SU-DHL-6 (cell line): ENCODE results near the gene PLCB1.

Experiments used
- H2AFZ ChIP-seq: fragments of 200-600 bp; sonication (generic); 2 replicates; pipeline ENCODE4 v1.6.1; 2014; ENCODE audit warnings: low read depth, mild to moderate bottlenecking, moderate library complexity, mixed read lengths, antibody characterized with exemption, low read length; ENCODE audit not compliant: severe bottlenecking
- H3F3A ChIP-seq: fragments of 200-600 bp; shearing (Covaris generic); 2 replicates; pipeline ENCODE4 v1.6.0; 2016; ENCODE audit warnings: antibody characterized with exemption, mild to moderate bottlenecking; ENCODE audit not compliant: insufficient read depth
- H3K27ac ChIP-seq: fragments of 200-600 bp; sonication (generic); 2 replicates; pipeline ENCODE4 v1.5.1; 2016; ENCODE audit warnings: low read depth, mild to moderate bottlenecking, low read length, moderate library complexity, mixed read lengths
- H3K27me3 ChIP-seq: fragments of 200-600 bp; sonication (generic), shearing (Covaris generic); 2 replicates; pipeline ENCODE4 v1.6.0; 2014; ENCODE audit warnings: mild to moderate bottlenecking, low read length
- H3K36me3 ChIP-seq: fragments of 200-600 bp; sonication (generic); 2 replicates; pipeline ENCODE4 v1.6.1; 2014; ENCODE audit warnings: mild to moderate bottlenecking, low read length, mixed read lengths
- H3K4me2 ChIP-seq: fragments of 300-600, 200-600 bp; shearing (Covaris generic), sonication (generic); 2 replicates; pipeline ENCODE4 v1.6.0; 2014; ENCODE audit warnings: low read length, low read depth, mild to moderate bottlenecking; ENCODE audit not compliant: poor library complexity, severe bottlenecking
- H3K4me3 ChIP-seq: fragments of 200-600 bp; sonication (generic); 2 replicates; pipeline ENCODE4 v1.5.1; 2014; ENCODE audit warnings: antibody characterized with exemption, low read length, mild to moderate bottlenecking, mixed read lengths; ENCODE audit not compliant: insufficient read depth, poor library complexity, severe bottlenecking
- H3K79me2 ChIP-seq: fragments of 200-600 bp; sonication (generic); 2 replicates; pipeline ENCODE4 v1.6.1; 2014; ENCODE audit warnings: mild to moderate bottlenecking, low read length, moderate library complexity; ENCODE audit not compliant: insufficient read depth
- H3K9ac ChIP-seq: fragments of 200-600 bp; sonication (generic); 2 replicates; pipeline ENCODE4 v1.7.0; 2014; ENCODE audit warnings: mild to moderate bottlenecking, low read length
- H3K9me2 ChIP-seq: fragments of 200-600 bp; sonication (generic); replicated peaks from 2 replicates; pipeline ENCODE4 v1.6.1; 2014; ENCODE audit warnings: low read length; ENCODE audit not compliant: insufficient read depth
- H3K9me3 ChIP-seq: fragments of 200-600 bp; sonication (generic); 2 replicates; pipeline ENCODE4 v1.6.1; 2014; ENCODE audit warnings: low read length, mixed read lengths; ENCODE audit not compliant: insufficient read depth
- H4K20me1 ChIP-seq: fragments of 200-600 bp; sonication (generic); 2 replicates; pipeline ENCODE4 v1.6.1; 2014; ENCODE audit warnings: low read depth, mild to moderate bottlenecking, antibody characterized with exemption, low read length, moderate library complexity, mixed read lengths
- CTCF ChIP-seq: fragments of 200-600 bp; sonication (generic); IDR thresholded peaks from one replicate; pipeline ENCODE4 v1.5.1; 2017; ENCODE audit warnings: antibody characterized with exemption, mild to moderate bottlenecking, low read length, moderate library complexity; ENCODE audit not compliant: insufficient read depth, poor library complexity, severe bottlenecking
- EZH2phosphoT487 ChIP-seq: fragments of 200-600 bp; sonication (generic), shearing (Covaris generic); conservative IDR thresholded peaks from 2 replicates; pipeline ENCODE4 v1.6.1; 2018; ENCODE audit warnings: mild to moderate bottlenecking, antibody characterized with exemption, low read length, moderate library complexity, mixed read lengths

PLCB1 gene

GRCh38 chr20:8215361-8215781, 83.3 kb downstream of the PLCB1 start:
- Histone ChIP-seq H3K4me3 (no peak overlapping the region), H3K4me2 (no peak overlapping the region), H4K20me1 (no peaks in the 10 kb centered on the region), H3K9ac (no peak overlapping the region), H3K36me3 (no peaks in the 10 kb centered on the region), H3F3A (no peaks in the 10 kb centered on the region), H2AFZ (no peak overlapping the region), H3K27ac (no peak overlapping the region), H3K9me2 (no peaks in the 10 kb centered on the region), H3K27me3 (no peaks in the 10 kb centered on the region), H3K79me2 (no peaks in the 10 kb centered on the region), H3K9me3 (no peaks in the 10 kb centered on the region)
- TF ChIP-seq CTCF (no peak), EZH2phosphoT487 (no peak)

DNA sequence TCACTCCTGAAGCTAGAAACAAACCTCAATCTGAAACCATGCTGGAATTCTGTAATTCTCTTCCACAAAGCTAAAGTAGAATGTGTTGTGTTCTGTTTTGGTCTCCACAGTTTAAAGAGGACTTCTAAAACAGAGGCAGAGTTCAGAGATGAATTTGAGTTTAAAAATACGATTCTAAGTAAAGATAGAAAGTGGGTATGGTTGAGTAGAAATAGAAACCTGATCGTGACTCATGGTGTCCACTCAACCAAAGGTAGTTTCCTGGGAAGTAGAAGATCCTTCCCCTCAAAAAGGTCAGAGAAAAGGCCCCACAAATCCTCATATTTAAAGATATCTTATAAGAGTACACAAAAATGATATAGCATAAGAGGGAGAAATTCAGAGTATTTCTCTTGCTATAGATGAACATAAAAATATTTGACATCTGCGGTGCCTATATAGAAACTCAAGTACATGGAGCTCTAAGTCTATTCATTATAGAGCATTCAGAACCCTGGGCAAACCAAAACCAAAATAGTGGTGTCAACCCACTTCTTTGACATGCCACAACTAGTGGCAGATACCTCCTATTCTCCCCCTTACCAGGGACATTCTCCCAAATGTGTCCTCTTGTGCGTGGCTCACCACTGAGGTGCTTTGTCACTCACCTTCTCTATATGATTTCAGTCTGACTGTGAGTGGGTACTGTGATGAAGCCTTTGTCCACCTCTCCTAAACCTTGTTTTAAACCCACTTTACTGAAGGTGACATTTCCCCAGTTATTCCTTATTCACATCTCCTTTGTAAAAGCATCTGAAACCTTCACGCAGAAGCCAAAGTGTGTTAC, 84.5 kb downstream of the PLCB1 start:
- Histone ChIP-seq H4K20me1 (no peaks in the 10 kb centered on the region), H3K9me3 (no peaks in the 10 kb centered on the region), H2AFZ (no peak overlapping the region), H3K9ac (no peak overlapping the region), H3K36me3 (no peaks in the 10 kb centered on the region), H3K4me3 (no peak overlapping the region), H3K9me2 (no peaks in the 10 kb centered on the region), H3K4me2 (no peak overlapping the region), H3K27ac (no peak overlapping the region), H3K27me3 (no peaks in the 10 kb centered on the region), H3K79me2 (no peaks in the 10 kb centered on the region), H3F3A (no peaks in the 10 kb centered on the region)
- TF ChIP-seq EZH2phosphoT487, result no peak
- no peak for TF ChIP-seq CTCF

DNA sequence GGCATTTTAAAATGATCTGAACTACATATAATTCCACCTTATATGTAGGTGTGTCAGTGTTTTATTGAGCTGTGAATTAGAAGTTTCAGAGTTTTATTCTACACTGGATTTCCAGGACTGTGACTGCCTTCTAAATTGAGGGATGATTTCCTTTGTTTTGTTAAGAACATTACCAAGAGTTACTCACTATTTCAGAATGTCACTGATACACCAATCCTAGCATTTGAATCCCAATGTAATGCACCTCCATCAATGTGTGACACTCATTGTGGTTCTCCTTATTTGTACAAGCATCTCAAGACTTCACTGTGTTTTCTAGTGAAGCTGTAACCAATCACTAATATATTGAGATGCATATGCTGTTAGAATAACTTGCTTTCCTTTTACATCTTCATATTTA, 86.8 kb downstream of the PLCB1 start:
- H3K9me2 ChIP-seq, result no peaks in the 10 kb centered on the region
- no peaks in the 10 kb centered on the region for H3K27me3 ChIP-seq
- no peaks in the 10 kb centered on the region for H3K36me3 ChIP-seq
- no peaks in the 10 kb centered on the region for H3F3A ChIP-seq
- no peaks in the 10 kb centered on the region for H4K20me1 ChIP-seq
- no peaks in the 10 kb centered on the region for H3K9me3 ChIP-seq
- TF ChIP-seq CTCF, result no peak
- TF ChIP-seq EZH2phosphoT487, result no peak
- H3K9ac ChIP-seq, result no peak overlapping the region
- H3K27ac ChIP-seq, result no peak overlapping the region
- H3K79me2 ChIP-seq, result no peaks in the 10 kb centered on the region
- H2AFZ ChIP-seq, result no peak overlapping the region
- no peak overlapping the region for H3K4me2 ChIP-seq
- H3K4me3 ChIP-seq, result no peak overlapping the region
